HCT116 (cell line): ENCODE results near the gene KLHL3.

ENCODE experiments used
- CTCF ChIP-seq, 3 experiments: fragments of 200-600 bp in 1 of 3; sonication (generic) in 1 of 3; IDR thresholded peaks in 2 of 3; conservative IDR thresholded peaks in 1 of 3; 2 replicates each; pipeline ENCODE4 v1.5.1; 2012 to 2017; ENCODE audit warnings: low read depth in 2 of 3, low read length in 2 of 3, antibody characterized with exemption in 1 of 3, borderline replicate concordance in 1 of 3, control low read depth in 1 of 3, mild to moderate bottlenecking in 1 of 3, mixed read lengths in 1 of 3, mixed run types in 1 of 3, moderate library complexity in 1 of 3; ENCODE audit not compliant: insufficient read depth in 1 of 3
- EZH2phosphoT487 ChIP-seq: fragments of 200-600 bp; IDR thresholded peaks from 2 replicates; pipeline ENCODE4 v1.6.1; 2018; ENCODE audit warnings: antibody characterized with exemption, borderline replicate concordance
- POLR2A ChIP-seq: IDR thresholded peaks from 2 replicates; pipeline ENCODE4 v1.7.0; 2011; ENCODE audit warnings: borderline replicate concordance; ENCODE audit not compliant: insufficient read depth, insufficient read length; ENCODE audit errors: extremely low read depth
- SIN3A ChIP-seq: IDR thresholded peaks from 2 replicates; pipeline ENCODE4 v1.6.1; 2012; ENCODE audit warnings: low read depth
- YY1 ChIP-seq: IDR thresholded peaks from 2 replicates; pipeline ENCODE4 v1.6.1; 2011; ENCODE audit warnings: low read length, low read depth, moderate library complexity, mild to moderate bottlenecking; ENCODE audit not compliant: insufficient replicate concordance; ENCODE audit errors: extremely low read depth
- ZFX ChIP-seq: fragments of 450-650 bp; IDR thresholded peaks from 2 replicates; pipeline ENCODE4 v1.6.1; 2017
- TF ChIP-seq, protein P1 (sequence below): IDR thresholded peaks from 2 replicates; pipeline ENCODE4 v1.6.1; 2012

DNA sequence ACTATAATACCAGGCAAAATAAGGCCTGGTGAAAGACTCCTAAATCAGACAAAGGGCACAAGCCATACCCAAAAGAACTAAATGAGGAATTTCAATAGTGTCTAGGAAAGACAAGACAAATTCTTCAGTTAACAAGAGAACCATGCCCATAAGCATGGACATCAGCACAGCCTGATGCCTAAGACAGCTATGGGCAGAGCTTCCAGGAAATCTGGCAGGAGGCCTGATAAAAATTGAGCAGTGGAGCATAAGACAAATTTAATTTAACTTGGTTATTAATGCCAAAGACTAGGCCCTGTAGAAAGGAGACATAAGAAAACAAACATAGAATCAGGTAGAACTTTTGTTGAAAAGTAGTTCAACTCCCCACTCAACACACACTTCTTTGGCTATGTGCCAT is 17.3 kb downstream of the KLHL3 start:
- TF ChIP-seq POLR2A (no peak), EZH2phosphoT487 (no peak), CTCF (IDR thresholded peaks at IDR 0.05 in 2 of 3, conservative IDR thresholded peaks at IDR 0.05 in 1 of 3; ENCODE audit: borderline replicate concordance in 1 of 3, insufficient read depth in 1 of 3, low read depth in 2 of 3, low read length in 2 of 3) (no peak), SIN3A (no peak), YY1 (no peak), ZFX (no peak)
- TF ChIP-seq, protein P1, sequence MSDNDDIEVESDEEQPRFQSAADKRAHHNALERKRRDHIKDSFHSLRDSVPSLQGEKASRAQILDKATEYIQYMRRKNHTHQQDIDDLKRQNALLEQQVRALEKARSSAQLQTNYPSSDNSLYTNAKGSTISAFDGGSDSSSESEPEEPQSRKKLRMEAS: no peak
